Measurements from ENCODE around the gene C1orf122. TPM values are rescaled to one million over a fixed set of nuclear protein-coding genes. Genes with fewer than 3 reads are reported as not detected.
A peak's percentile ranks its signal among the peaks of the same experiment; 100 is the strongest.
"Not testable (repeated sequence)": the region's sequence is repeated elsewhere in the genome, so short reads cannot be mapped to it uniquely, and the experiment has no call there.

The C1orf122 gene
- total and polyA plus RNA-seq, 4 donors, result 19.5 to 110 (median 89.9) TPM

DNA sequence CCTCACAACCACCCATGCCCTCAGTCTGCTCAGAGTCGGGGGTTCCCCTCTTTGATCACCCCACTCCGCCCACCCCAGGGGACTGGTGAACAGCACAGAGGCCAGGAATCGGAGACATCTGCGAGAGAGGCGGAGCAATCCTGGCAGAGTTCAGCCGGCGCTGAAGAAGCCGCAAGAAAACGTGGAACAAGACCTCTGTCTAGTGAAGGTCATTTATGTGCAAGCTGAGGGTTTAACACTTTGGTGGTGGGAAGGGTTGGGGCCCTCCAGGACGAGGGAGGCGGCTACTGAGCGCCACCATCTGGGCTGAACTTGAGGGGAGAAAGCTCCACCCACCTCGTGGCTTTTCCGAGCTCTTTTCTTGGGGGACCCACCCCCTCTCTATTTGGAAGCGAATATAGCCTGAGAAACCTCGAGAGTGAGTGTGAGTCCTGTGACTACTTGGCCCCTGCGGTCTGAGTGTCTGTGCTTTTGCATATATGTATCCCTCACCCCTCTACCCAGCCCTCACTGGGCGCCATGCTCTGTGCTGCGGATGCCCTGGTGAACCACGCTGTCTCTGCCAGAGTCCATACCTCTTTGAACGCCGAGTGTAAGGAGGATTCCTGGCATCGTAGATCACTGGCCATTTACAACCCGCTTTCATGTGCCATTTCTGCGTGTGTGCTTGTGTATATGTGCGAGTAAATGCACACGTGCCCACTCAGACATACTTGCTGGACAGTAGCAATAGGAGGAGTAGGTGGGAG is 41.5 kb upstream of the C1orf122 start:
- H3K4me1 ChIP-seq (ENCODE audit: control insufficient read depth, insufficient read depth, low read length), result peaks cover 33% of the 10 kb centered on the region
- H3K27me3 ChIP-seq (ENCODE audit: control insufficient read depth, insufficient read depth, low read length), result peaks cover 72% of the 10 kb centered on the region
- no peaks in the 10 kb centered on the region for H3K9me3 ChIP-seq (ENCODE audit: control insufficient read depth, insufficient read depth, low read length)
- H3K36me3 ChIP-seq (ENCODE audit: control insufficient read depth, insufficient read depth, low read length), result peaks cover 9% of the 10 kb centered on the region
- no peak overlapping the region for H3K27ac ChIP-seq (ENCODE audit: low read depth, low read length)
- peak in 3 of 6 donors; percentile 23 to 86 (median 58) for DNase-seq (ENCODE audit: low read depth in 4 of 6, low spot score in 6 of 6)
- peak overlapping the region; percentile 40 for H3K4me3 ChIP-seq (ENCODE audit: low read depth, low read length)
- WGBS (ENCODE audit: insufficient coverage), result 4% methylated on average over 21 of the region's 27 CpGs

GRCh38 chr1:37767488-37767887 is 40.1 kb upstream of the C1orf122 start:
- Histone ChIP-seq H3K9me3 (ENCODE audit: control insufficient read depth, insufficient read depth, low read length) (no peaks in the 10 kb centered on the region), H3K27ac (ENCODE audit: low read depth, low read length) (no peak overlapping the region), H3K4me3 (ENCODE audit: low read depth, low read length) (no peak overlapping the region), H3K36me3 (ENCODE audit: control insufficient read depth, insufficient read depth, low read length) (no peaks in the 10 kb centered on the region), H3K27me3 (ENCODE audit: control insufficient read depth, insufficient read depth, low read length) (peaks cover 59% of the 10 kb centered on the region), H3K4me1 (ENCODE audit: control insufficient read depth, insufficient read depth, low read length) (peaks cover 28% of the 10 kb centered on the region)
- 0% methylated on average over 1 of the region's 2 CpGs for WGBS (ENCODE audit: insufficient coverage)
- no peak for DNase-seq (ENCODE audit: low read depth in 4 of 6, low spot score in 6 of 6)

DNA sequence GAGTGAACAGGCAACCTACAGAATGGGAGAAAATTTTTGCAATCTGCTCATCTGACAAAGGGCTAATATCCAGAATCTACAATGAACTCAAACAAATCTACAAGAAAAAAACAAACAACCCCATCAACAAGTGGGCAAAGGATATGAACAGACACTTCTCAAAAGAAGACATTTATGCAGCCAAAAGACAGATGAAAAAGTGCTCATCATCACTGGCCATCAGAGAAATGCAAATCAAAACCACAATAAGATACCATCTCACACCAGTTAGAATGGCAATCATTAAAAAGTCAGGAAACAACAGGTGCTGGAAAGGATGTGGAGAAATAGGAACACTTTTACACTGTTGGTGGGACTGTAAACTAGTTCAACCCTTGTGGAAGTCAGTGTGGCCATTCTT is 36.1 kb upstream of the C1orf122 start:
- H3K27ac ChIP-seq (ENCODE audit: low read depth, low read length); H3K4me3 ChIP-seq (ENCODE audit: low read depth, low read length); DNase-seq (ENCODE audit: low read depth in 4 of 6, low spot score in 6 of 6); H3K36me3 ChIP-seq (ENCODE audit: control insufficient read depth, insufficient read depth, low read length); H3K4me1 ChIP-seq (ENCODE audit: control insufficient read depth, insufficient read depth, low read length); H3K9me3 ChIP-seq (ENCODE audit: control insufficient read depth, insufficient read depth, low read length): not testable (repeated sequence)
- H3K27me3 ChIP-seq (ENCODE audit: control insufficient read depth, insufficient read depth, low read length), result peaks cover 25% of the 10 kb centered on the region

GRCh38 chr1:37776946-37777516 is 30.6 kb upstream of the C1orf122 start:
- Histone ChIP-seq H3K4me1 (ENCODE audit: control insufficient read depth, insufficient read depth, low read length) (no peaks in the 10 kb centered on the region), H3K27me3 (ENCODE audit: control insufficient read depth, insufficient read depth, low read length) (peaks cover 7% of the 10 kb centered on the region), H3K9me3 (ENCODE audit: control insufficient read depth, insufficient read depth, low read length) (no peaks in the 10 kb centered on the region), H3K36me3 (ENCODE audit: control insufficient read depth, insufficient read depth, low read length) (no peaks in the 10 kb centered on the region), H3K4me3 (ENCODE audit: low read depth, low read length) (no peak overlapping the region), H3K27ac (ENCODE audit: low read depth, low read length) (no peak overlapping the region)
- 86% methylated on average over 3 of the region's 4 CpGs for WGBS (ENCODE audit: insufficient coverage)
- no peak for DNase-seq (ENCODE audit: low read depth in 4 of 6, low spot score in 6 of 6)

DNA sequence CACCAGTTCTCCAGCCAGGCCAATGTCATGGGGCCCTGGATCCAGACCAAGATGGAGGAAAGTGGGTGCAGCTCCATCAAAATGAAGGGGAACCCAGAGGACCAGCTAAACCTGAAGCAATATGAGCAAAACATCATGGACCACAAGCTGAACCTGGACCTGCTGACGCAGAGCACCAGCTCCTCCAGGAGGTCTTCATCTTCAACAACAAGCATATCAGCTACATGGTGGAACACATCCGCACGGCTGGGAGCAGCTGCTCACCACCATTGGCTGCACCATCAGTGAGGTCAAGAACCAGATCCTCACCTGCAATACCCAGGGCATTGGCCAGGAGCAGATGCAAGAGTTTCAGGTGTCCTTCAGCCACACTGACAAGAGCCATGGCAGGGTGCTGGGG is 28.9 kb upstream of the C1orf122 start:
- DNase-seq (ENCODE audit: low read depth in 4 of 6, low spot score in 6 of 6), result no peak
- no peak overlapping the region for H3K4me3 ChIP-seq (ENCODE audit: low read depth, low read length)
- peaks cover 9% of the 10 kb centered on the region for H3K27me3 ChIP-seq (ENCODE audit: control insufficient read depth, insufficient read depth, low read length)
- no peak overlapping the region for H3K27ac ChIP-seq (ENCODE audit: low read depth, low read length)
- 94% methylated on average over 3 of the region's 3 CpGs for WGBS (ENCODE audit: insufficient coverage)
- no peaks in the 10 kb centered on the region for H3K9me3 ChIP-seq (ENCODE audit: control insufficient read depth, insufficient read depth, low read length)
- no peaks in the 10 kb centered on the region for H3K36me3 ChIP-seq (ENCODE audit: control insufficient read depth, insufficient read depth, low read length)
- H3K4me1 ChIP-seq (ENCODE audit: control insufficient read depth, insufficient read depth, low read length), result no peaks in the 10 kb centered on the region

DNA sequence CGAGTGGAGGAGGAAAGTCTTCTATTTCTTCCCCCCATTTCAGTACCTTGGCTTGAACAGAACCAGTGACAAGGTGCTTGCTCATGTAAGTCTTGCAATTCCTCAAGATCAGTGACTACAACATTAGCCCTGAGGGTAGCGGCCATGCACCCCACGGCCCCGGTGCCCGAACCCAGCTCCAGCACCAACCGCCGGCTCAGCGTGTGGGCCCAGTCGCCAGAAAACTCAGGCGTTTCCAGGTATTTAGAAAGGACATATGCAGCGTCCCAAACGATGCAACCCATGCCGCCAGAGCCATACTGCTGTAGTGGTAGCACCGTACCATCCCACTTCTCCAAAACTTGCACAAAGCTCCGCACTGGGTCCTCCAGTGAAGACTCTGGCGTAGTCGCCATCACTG is 25.1 kb upstream of the C1orf122 start:
- no peak overlapping the region for H3K4me3 ChIP-seq (ENCODE audit: low read depth, low read length)
- no peak for DNase-seq (ENCODE audit: low read depth in 4 of 6, low spot score in 6 of 6)
- no peaks in the 10 kb centered on the region for H3K4me1 ChIP-seq (ENCODE audit: control insufficient read depth, insufficient read depth, low read length)
- H3K27ac ChIP-seq (ENCODE audit: low read depth, low read length), result no peak overlapping the region
- H3K27me3 ChIP-seq (ENCODE audit: control insufficient read depth, insufficient read depth, low read length), result peaks cover 7% of the 10 kb centered on the region
- 76% methylated on average over 12 of the region's 17 CpGs for WGBS (ENCODE audit: insufficient coverage)
- no peaks in the 10 kb centered on the region for H3K9me3 ChIP-seq (ENCODE audit: control insufficient read depth, insufficient read depth, low read length)
- H3K36me3 ChIP-seq (ENCODE audit: control insufficient read depth, insufficient read depth, low read length), result no peaks in the 10 kb centered on the region

- no peaks in the 10 kb centered on the region for H3K27me3 ChIP-seq (ENCODE audit: control insufficient read depth, insufficient read depth, low read length)
- 27% methylated on average over 24 of the region's 36 CpGs for WGBS (ENCODE audit: insufficient coverage)
- no peaks in the 10 kb centered on the region for H3K9me3 ChIP-seq (ENCODE audit: control insufficient read depth, insufficient read depth, low read length)
- peak overlapping the region; percentile 35 for H3K4me3 ChIP-seq (ENCODE audit: low read depth, low read length)
- H3K27ac ChIP-seq (ENCODE audit: low read depth, low read length), result no peak overlapping the region
- DNase-seq (ENCODE audit: low read depth in 4 of 6, low spot score in 6 of 6), result peak in 2 of 6 donors; percentile 13 to 39
- peaks cover 26% of the 10 kb centered on the region for H3K4me1 ChIP-seq (ENCODE audit: control insufficient read depth, insufficient read depth, low read length)
- H3K36me3 ChIP-seq (ENCODE audit: control insufficient read depth, insufficient read depth, low read length), result peaks cover 15% of the 10 kb centered on the region
Observed at GRCh38 chr1:37792943-37793686, 14.5 kb upstream of the C1orf122 start.

GRCh38 chr1:37793773-37794371 is 13.7 kb upstream of the C1orf122 start, which contains the start of gene MANEAL:
Gene MANEAL (plus strand): TSS chr1:37793847. CDS start chr1:37794183, 336 bp downstream.
- Histone ChIP-seq H3K9me3 (ENCODE audit: control insufficient read depth, insufficient read depth, low read length) (no peaks in the 10 kb centered on the region), H3K36me3 (ENCODE audit: control insufficient read depth, insufficient read depth, low read length) (peaks cover 23% of the 10 kb centered on the region), H3K4me3 (ENCODE audit: low read depth, low read length) (peak within 1 kb of the TSS; percentile 35), H3K27me3 (ENCODE audit: control insufficient read depth, insufficient read depth, low read length) (no peaks in the 10 kb centered on the region), H3K27ac (ENCODE audit: low read depth, low read length) (no peak within 1 kb of the TSS), H3K4me1 (ENCODE audit: control insufficient read depth, insufficient read depth, low read length) (peaks cover 26% of the 10 kb centered on the region)
- WGBS (ENCODE audit: insufficient coverage), result under 1% methylated on average over 81 of the region's 82 CpGs
- peak in 3 of 6 donors; percentile 46 to 88 (median 88) for DNase-seq (ENCODE audit: low read depth in 4 of 6, low spot score in 6 of 6)

Data from spinal cord (tissue), 10 donors.